Prostate gland (tissue), 2 donors: Measurements from ENCODE around the gene C19orf44.

Experiments used
- CTCF ChIP-seq, 4 experiments: fragments of 200-600 bp in 2 of 4; fragments of 450-650 bp in 2 of 4; sonication (generic) in 2 of 4; IDR thresholded peaks; 1 replicate in 3 of 4; 2 replicates in 1 of 4; pipeline ENCODE4 v1.5.1; 2016 to 2019; ENCODE audit warnings: antibody characterized with exemption in 4 of 4, mild to moderate bottlenecking in 2 of 4, moderate library complexity in 2 of 4
- POLR2A ChIP-seq: fragments of 450-650 bp; IDR thresholded peaks from one replicate; pipeline ENCODE4 v1.6.1; 2016; ENCODE audit warnings: antibody characterized with exemption, mild to moderate bottlenecking
- POLR2AphosphoS5 ChIP-seq: sonication (generic); formaldehyde crosslinking; IDR thresholded peaks from one replicate; pipeline ENCODE4 v1.6.1; 2017; ENCODE audit warnings: antibody characterized with exemption

DNA sequence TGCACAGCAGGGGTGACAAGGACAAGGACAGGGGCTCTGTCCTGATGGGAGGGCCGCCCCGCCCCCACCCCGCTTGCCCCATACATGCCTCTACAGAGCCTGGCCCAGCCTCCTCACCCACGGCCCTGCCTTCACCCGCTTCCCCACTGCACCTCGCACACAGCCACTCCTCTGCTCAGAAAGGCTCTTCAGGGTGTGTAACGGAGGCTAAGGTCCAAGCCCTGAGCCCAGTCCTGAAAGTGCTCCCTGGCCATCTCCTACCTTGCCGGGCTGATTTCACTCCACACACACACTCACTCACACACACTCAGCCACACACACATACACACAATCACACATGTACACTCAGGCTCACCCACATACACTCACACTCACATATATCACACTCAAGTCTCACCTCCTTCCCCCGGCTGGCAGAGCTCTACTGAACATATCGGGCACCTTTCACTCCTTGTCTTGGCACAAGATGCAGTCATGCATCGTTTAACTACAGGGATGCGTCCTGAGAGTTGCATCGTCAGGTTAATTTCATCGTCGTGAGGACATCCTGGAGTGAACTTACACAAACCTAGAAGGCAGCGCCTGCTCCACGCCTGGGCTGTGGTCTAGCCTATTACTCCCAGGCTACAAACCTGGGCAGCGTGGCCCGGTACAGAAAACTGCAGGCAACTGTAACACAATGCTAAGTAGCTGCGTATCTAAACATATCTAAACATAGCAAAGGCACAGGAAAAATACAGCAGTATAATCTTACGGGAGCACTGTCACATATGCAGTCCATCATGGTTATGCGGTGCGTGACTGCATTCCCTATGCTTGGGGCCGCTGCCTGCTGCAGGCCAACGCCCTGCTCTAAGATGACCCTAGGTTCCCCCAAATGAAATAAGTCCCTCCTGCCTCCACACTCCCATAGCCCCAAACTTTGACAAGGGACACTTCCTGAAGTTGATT is 37.5 kb upstream of the C19orf44 start:
- TF ChIP-seq POLR2A (no peak), CTCF (IDR thresholded peaks at IDR 0.05) (no peak), POLR2AphosphoS5 (no peak)
